ENCODE measurements around the gene G3BP1. TPM values are rescaled to one million over a fixed set of nuclear protein-coding genes. Genes with fewer than 3 reads are reported as not detected.

Gene G3BP1
- total RNA-seq, 1 experiment from 2014 or later: 132 TPM

DNA sequence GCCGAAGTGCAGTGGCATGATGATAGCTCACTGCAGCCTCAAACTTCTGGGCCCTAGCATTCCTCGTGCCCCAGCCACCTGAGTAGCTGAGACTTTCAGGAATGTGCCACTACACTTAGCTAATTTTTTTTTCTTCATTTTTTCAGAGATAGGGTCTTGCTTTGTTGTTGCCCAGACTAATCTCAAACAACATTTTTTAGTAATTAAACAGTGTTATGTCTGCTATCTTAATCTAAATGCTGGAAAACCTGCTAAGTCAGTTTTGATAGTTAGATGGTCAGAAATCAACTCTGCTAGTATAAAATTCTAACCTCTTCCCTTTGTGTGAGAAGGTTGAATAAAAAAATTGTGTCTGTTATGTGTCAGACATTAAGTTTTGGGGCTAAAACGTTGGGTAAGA lies 12.4 kb downstream of the G3BP1 start:
- in situ Hi-C loops (cut with HindIII; ENCODE audit: low sequenced_read_pairs): no loop called here
- DNase-seq (ENCODE audit: low spot score): no peak

DNA sequence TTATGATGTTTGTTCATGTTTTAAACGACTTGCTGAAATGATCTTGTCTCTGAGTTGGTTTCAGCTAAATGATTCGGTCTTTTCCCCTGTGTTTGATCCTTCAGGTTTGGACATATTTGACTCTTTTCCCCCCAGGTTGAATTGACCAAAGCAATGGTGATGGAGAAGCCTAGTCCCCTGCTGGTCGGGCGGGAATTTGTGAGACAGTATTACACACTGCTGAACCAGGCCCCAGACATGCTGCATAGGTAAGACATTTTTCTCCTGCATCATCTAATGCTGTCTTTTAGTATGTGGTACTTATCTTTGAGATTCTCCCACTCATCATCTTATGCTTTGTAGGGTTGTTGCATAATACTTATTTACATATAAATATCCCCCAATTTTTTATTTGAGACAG lies 14.7 kb downstream of the G3BP1 start:
- in situ Hi-C loops (cut with HindIII; ENCODE audit: low sequenced_read_pairs): no loop called here
- DNase-seq (ENCODE audit: low spot score): no peak

DNA sequence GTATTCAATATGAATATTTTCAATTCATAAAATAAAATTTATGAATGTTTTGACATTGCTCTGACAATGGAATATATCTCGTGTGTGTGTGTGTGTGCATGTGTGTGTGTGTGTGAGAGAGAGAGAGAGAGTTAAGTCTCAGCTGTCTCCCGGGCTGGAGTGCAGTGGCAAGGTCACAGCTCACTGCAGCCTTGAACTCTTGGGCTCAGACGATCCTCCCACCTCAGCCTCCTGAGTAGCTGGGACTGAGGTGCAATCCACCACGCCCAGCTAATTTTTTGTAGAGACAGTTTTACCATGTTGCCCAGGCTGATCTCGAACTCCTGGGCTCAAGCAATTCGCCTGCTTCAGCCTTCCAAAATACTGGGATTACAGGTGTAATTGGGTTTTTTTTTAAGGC lies 16.1 kb downstream of the G3BP1 start:
- no peak for DNase-seq (ENCODE audit: low spot score)
- in situ Hi-C loops (cut with HindIII; ENCODE audit: low sequenced_read_pairs): no loop called here

- no peak for DNase-seq (ENCODE audit: low spot score)
- in situ Hi-C loops (cut with HindIII; ENCODE audit: low sequenced_read_pairs): no loop called here
Observed at GRCh38 chr5:151793358-151793757, 21.6 kb downstream of the G3BP1 start.

- no peak for DNase-seq (ENCODE audit: low spot score)
- in situ Hi-C loops (cut with HindIII; ENCODE audit: low sequenced_read_pairs): no loop called here
Observed at GRCh38 chr5:151795426-151795825, 23.7 kb downstream of the G3BP1 start.

- no peak for DNase-seq (ENCODE audit: low spot score)
- in situ Hi-C loops (cut with HindIII; ENCODE audit: low sequenced_read_pairs): no loop called here
Observed at GRCh38 chr5:151798674-151799073, 26.9 kb downstream of the G3BP1 start.

DNA sequence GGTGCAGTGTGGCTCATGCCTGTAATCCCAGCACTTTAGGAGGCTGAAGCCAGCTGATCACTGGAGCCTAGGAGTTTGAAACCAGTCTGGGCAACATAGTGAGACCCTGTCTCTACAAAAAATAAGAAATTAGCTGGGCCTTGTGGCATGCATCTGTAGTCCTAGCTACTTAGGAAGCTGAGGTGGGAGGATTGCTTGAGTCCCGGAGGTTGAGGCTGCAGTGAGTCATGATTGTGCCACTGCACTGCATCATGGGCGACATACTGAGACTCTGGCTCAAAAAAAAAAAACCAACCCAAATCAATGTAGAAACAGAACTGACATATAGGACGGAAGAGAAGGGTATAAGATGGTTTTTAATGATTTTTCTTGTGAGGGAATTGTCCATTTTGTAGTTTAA lies 27.7 kb downstream of the G3BP1 start:
- no peak for DNase-seq (ENCODE audit: low spot score)
- in situ Hi-C loops (cut with HindIII; ENCODE audit: low sequenced_read_pairs): no loop called here

DNA sequence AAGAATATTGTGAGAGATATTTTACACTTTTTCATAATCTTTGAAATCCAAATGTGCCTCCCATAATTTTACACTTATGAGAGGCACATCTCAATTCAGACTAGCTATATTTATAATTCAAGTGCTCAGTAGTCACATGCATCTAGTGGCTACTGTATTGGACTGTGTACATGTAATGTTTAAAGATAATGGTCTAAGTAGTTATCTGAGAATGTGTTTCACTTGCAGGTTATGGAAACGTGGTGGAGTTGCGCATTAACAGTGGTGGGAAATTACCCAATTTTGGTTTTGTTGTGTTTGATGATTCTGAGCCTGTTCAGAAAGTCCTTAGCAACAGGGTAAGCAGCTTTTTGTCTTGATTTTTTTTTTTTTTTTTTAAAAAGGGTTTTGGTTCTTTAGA lies 28.8 kb downstream of the G3BP1 start:
- in situ Hi-C loops (cut with HindIII; ENCODE audit: low sequenced_read_pairs): no loop called here
- DNase-seq (ENCODE audit: low spot score): no peak

GRCh38 chr5:151805414-151806223 lies 33.9 kb downstream of the G3BP1 start:
- in situ Hi-C loops (cut with HindIII; ENCODE audit: low sequenced_read_pairs): no loop called here
- DNase-seq (ENCODE audit: low spot score): no peak

- no peak for DNase-seq (ENCODE audit: low spot score)
Observed at GRCh38 chr5:151808451-151809169, 36.9 kb downstream of the G3BP1 start.

GRCh38 chr5:151810449-151810848 lies 38.7 kb downstream of the G3BP1 start:
- DNase-seq (ENCODE audit: low spot score): no peak
- in situ Hi-C loops (cut with HindIII; ENCODE audit: low sequenced_read_pairs): no loop called here

More at GRCh38 chr5:151808451-151809169, 36.9 kb downstream of the G3BP1 start:
- in situ Hi-C loops (cut with HindIII; ENCODE audit: low sequenced_read_pairs): no loop called here

GRCh38 chr5:151810897-151811296 lies 39.1 kb downstream of the G3BP1 start:
- DNase-seq (ENCODE audit: low spot score): no peak
- in situ Hi-C loops (cut with HindIII; ENCODE audit: low sequenced_read_pairs): no loop called here

DNA sequence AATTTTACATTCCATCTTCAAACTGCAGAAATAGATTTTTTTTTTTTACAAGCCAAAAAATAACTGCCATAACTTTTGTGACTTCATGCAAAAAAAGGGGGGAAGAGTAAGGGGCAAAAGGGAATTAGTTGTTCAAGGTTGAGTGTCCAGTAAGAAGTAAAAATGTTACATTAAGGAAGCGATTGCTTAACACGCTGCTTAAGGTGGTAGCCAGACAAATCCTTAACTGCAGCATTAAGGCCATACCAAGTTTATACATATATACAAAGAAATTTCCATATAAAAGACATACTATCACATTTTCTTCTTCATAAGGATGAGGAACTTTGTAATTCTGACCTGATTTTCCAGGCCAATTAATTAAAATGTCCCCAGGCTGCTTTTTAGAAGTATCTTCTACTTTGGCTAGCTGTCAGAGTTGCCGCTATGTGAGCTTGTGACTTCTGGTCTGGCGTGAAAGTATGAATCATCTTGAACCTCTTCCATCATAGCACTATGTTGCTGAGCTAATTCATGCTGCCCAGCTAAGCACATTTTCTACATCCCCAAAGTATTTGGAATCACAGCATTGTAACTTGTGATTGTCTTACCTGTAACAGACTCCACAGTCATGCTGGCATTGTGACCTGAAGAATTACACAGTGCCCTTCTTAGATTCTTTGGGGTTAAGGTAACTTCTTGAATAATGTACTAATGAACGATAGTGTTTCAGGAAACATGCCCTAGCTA lies 40.0 kb downstream of the G3BP1 start:
- in situ Hi-C loops (cut with HindIII; ENCODE audit: low sequenced_read_pairs): no loop called here
- DNase-seq (ENCODE audit: low spot score): peak; percentile 43

DNA sequence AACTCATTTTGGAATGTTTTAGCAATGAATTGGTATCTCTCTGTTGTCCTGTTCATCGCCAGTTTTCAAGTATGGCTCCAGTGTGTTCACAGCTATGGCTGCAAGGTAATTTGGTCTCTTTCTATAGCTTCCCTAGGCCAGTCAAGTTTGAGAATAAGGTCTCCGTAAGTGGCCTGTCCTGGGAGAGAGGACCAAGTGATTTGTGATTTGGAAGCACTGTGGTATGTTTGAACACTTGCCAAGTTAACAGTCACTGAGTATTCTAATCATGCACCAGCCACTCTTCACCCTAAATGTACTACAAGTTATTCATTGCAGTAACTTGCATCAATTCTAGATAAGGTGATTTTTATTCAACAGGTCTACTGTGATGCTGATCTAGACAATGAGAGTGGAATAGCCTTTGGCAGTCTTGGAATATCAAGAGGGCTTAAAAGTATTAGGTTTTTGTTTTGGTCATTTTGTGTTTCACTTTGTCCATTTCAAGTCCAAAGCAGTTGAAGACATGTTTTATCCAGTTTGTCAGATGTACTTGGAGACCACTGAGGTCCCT lies 41.1 kb downstream of the G3BP1 start:
- in situ Hi-C loops (cut with HindIII; ENCODE audit: low sequenced_read_pairs): no loop called here
- peak; percentile 40 for DNase-seq (ENCODE audit: low spot score)

- in situ Hi-C loops (cut with HindIII; ENCODE audit: low sequenced_read_pairs): no loop called here
- DNase-seq (ENCODE audit: low spot score): no peak
Observed at GRCh38 chr5:151815051-151815450, 43.3 kb downstream of the G3BP1 start.

- in situ Hi-C loops (cut with HindIII; ENCODE audit: low sequenced_read_pairs): no loop called here
- peak; percentile 29 for DNase-seq (ENCODE audit: low spot score)
Observed at GRCh38 chr5:151819830-151820229, 48.1 kb downstream of the G3BP1 start.

DNA sequence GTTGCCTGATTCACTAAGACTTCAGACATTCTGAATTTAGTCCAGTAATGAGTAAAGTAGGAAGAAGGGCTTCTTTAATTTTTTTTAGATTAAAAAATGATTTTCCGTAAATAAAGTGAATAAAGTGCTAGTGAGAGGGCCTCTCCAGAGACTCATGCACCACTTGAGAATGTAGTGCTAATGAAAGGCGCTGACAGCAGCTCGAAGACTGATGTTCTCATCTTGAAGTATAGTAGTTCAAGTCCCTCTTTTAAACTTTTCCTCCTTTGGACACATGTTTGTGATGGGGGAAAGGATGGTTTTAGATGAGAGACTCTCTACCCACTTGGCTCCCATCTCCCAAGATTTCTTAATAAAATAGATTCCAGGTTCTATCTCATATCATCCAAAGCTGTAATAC lies 48.5 kb downstream of the G3BP1 start:
- in situ Hi-C loops (cut with HindIII; ENCODE audit: low sequenced_read_pairs): no loop called here
- no peak for DNase-seq (ENCODE audit: low spot score)

DNA sequence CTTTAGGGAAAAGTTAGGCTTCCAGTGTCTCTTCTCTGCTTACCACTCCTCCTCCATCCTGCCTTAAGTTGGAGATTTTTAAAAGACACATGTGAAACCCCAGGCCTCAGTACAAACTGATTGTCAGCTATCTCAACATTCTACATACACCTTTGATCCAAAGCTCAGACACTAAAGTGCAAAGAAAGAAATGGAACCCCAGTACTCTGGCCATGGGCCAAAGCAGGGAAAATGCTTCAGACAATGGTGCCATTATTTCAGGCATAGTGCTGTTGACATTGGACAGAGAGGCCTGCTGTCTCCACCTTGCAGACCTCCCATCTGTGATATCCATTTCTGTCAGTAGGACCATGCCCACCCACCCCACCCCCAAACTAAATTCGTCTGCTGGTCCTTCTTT lies 49.1 kb downstream of the G3BP1 start:
- in situ Hi-C loops (cut with HindIII; ENCODE audit: low sequenced_read_pairs): no loop called here
- DNase-seq (ENCODE audit: low spot score): no peak

- no peak for DNase-seq (ENCODE audit: low spot score)
- in situ Hi-C loops (cut with HindIII; ENCODE audit: low sequenced_read_pairs): no loop called here
Observed at GRCh38 chr5:151822141-151822540, 50.4 kb downstream of the G3BP1 start.

GRCh38 chr5:151825445-151825844 lies 53.7 kb downstream of the G3BP1 start:
- in situ Hi-C loops (cut with HindIII; ENCODE audit: low sequenced_read_pairs): loop anchor here (25.0 kb wide), 1 partner anchor 312 kb away; no protein-coding TSS in a partner anchor
- DNase-seq (ENCODE audit: low spot score): peak; percentile 85
